ENCODE results near the gene NBEAL1. TPM values are rescaled to one million over a fixed set of nuclear protein-coding genes. Genes with fewer than 3 reads are reported as not detected.

Gene NBEAL1
- total RNA-seq: 62.8 TPM

DNA sequence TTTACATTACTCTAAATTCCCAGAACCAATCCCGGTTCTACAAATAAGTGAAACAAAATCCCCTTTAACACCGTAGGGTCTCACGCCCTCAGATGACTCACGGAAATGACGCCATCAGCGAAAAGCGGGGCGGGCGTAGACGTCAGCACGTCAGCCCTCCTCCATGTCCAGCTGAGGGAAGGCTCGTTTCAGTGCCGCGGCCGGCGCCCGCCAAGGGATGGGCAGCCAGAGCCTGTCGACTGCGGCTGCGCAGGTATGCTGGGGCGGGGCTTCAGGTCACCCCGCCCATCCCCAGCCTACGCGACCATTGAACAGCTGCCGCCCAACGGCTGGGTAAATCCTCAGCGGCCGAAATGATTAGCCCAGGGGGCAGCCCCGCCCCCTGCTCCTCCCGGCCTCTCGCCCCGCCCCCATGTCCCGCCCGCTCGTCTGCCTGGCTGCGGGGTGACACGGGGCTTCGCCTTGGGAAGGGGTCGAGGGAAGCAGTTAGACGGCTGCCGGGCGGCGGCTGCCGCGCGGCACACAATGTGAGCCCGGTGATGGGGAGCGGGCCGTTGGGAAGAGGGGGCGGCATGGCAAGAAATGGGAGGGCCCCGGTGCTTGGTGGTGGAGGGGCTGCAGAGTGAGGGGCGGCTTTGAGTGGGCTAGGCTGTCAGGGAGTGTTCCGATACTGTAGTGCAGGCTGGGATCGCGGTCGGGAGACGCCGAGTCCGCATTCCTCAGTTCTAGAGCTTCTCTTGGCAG lies at the start of gene NBEAL1:
Gene NBEAL1 (plus strand): TSS at position 420 of the 744 bp plus-strand sequence. CDS start 1,510 bp downstream, outside the sequence.

DNA sequence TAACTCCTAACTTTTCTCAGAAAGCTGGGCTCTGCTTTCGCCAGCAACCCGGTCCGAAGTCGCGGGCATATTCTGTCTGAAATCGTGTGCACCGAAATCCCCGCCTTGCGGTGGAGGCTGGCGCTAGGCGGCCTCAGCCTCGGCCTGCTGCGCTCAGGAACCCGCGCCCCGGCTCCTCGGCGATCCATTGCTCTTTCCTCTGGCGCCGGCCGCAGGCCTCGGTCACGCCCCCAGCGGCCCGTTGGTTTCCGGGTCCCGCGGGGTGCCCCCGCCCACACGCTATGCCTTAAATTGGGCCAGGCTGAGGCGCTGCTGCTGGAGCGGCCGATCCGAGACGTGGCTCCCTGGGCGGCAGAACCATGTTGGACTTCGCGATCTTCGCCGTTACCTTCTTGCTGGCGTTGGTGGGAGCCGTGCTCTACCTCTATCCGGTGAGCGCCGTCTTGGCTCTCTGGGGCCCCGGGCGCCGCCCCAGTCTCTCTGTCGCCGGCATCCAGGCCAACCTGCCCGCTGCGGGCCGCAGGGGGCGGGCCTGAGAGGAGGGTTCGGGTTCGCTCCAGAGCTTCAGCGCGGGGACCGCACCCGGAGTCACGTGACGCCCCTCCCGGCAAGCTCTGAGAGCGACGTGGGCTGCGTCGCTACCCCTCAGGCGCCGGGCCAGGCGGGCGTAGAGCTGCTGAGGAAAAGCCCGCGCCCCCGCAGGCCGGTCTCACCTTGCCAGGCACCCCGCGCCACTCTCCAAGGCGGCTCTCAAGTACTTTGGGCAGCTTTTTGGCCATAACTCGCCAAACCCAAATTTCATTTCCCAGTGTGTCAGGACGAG lies 224.2 kb downstream of the NBEAL1 start, which contains the start of gene CYP20A1:
Gene CYP20A1 (plus strand): TSS at position 315 of the 823 bp plus-strand sequence. CDS start 45 bp downstream, at position 360.

Small RNA genes lying within 50 kb of the gene (small RNA-seq; reads per million reads assigned to genes)
- not detected for gene AC010900.2 (ENCODE audit: low replicate concordance)
- not detected for gene RF00408 (ENCODE audit: low replicate concordance)
- not detected for gene RN7SL670P (ENCODE audit: low replicate concordance)

Other genes starting within 250 kb of the NBEAL1 start
- gene ICA1L, start 143.1 kb upstream of the NBEAL1 start, total RNA-seq: 20.7 TPM
- gene WDR12, start 103.2 kb upstream of the NBEAL1 start, total RNA-seq: 33.9 TPM
- gene CARF, start 102.6 kb upstream of the NBEAL1 start, total RNA-seq: 16.1 TPM
- gene CYP20A1, start 224.1 kb downstream of the NBEAL1 start, total RNA-seq: 27.0 TPM

Measured in metanephros (tissue), 2 donors.